GM23248 (cell line): ENCODE results near the gene IGSF21.

Experiments used
- EZH2 ChIP-seq: fragments of 200-600 bp; sonication (generic); IDR thresholded peaks from 2 replicates; pipeline ENCODE4 v1.6.1; 2018; ENCODE audit warnings: antibody characterized with exemption, mild to moderate bottlenecking; ENCODE audit not compliant: insufficient read depth, poor library complexity, severe bottlenecking
- EZH2phosphoT487 ChIP-seq: fragments of 200-600 bp; sonication (generic); IDR thresholded peaks from 2 replicates; pipeline ENCODE4 v1.6.1; 2018; ENCODE audit warnings: antibody characterized with exemption, moderate library complexity, mild to moderate bottlenecking, low read depth; ENCODE audit not compliant: insufficient read depth

DNA sequence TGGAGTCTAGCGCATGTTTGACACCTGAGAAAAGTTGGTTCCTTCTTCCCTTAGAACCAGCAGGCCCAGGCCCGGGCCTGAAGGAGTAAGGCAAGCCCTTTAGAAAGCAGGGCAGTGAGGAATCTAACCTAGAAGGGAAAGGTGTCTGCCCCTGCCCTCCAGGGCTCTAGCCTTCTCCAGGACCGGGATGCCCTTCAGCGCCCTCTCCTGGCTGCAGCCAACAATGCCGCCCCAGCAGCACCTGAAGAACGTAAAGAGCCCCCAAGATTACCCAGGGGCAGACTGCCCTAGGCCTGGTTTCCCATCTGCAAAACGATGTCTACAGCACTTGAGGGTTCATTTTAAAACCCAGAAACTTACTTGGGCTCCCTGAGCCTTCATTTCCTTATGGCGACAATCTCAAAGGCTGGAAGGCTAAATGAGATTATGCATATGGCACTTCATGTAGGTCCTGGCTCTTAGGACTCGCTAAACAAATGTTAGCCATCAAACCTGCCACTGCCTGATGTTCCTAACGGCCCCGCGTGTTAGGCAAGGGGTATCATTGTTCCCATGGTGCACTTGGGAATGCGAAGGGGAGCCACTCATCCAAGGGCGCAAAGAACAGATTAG, 266.4 kb downstream of the IGSF21 start:
- TF ChIP-seq EZH2: no peak
- TF ChIP-seq EZH2phosphoT487: no peak
